HEK293T (cell line): ENCODE measurements around the gene TWF2.

ENCODE experiments used
- BHLHE40 ChIP-seq: fragments of 450-650 bp; IDR thresholded peaks from 2 replicates; pipeline ENCODE4 v1.6.1; 2016; ENCODE audit warnings: mild to moderate bottlenecking, moderate library complexity, borderline replicate concordance
- CTBP1 ChIP-seq: fragments of 450-650 bp; IDR thresholded peaks from 2 replicates; pipeline ENCODE4 v1.6.1; 2016; ENCODE audit warnings: borderline replicate concordance
- FOXA1 ChIP-seq: fragments of 450-650 bp; IDR thresholded peaks from 2 replicates; pipeline ENCODE4 v1.6.1; 2016; ENCODE audit warnings: mild to moderate bottlenecking
- FOXK2 ChIP-seq: fragments of 450-650 bp; IDR thresholded peaks from 2 replicates; pipeline ENCODE4 v1.6.1; 2016; ENCODE audit warnings: mild to moderate bottlenecking
- NFRKB ChIP-seq: fragments of 450-650 bp; IDR thresholded peaks from 2 replicates; pipeline ENCODE4 v1.6.1; 2016; ENCODE audit warnings: mild to moderate bottlenecking, moderate library complexity
- SP1 ChIP-seq: fragments of 450-650 bp; IDR thresholded peaks from 2 replicates; pipeline ENCODE4 v1.6.1; 2017
- SUZ12 ChIP-seq: fragments of 450-650 bp; IDR thresholded peaks from 2 replicates; pipeline ENCODE4 v1.6.1; 2016; ENCODE audit warnings: mild to moderate bottlenecking
- TARDBP ChIP-seq: fragments of 450-650 bp; IDR thresholded peaks from 2 replicates; pipeline ENCODE4 v1.6.1; 2016
- ZNF384 ChIP-seq: fragments of 450-650 bp; IDR thresholded peaks from 2 replicates; pipeline ENCODE4 v1.6.1; 2016
- TF ChIP-seq, protein P1 (sequence below): fragments of 450-650 bp; IDR thresholded peaks from 2 replicates; pipeline ENCODE4 v1.6.1; 2016

DNA sequence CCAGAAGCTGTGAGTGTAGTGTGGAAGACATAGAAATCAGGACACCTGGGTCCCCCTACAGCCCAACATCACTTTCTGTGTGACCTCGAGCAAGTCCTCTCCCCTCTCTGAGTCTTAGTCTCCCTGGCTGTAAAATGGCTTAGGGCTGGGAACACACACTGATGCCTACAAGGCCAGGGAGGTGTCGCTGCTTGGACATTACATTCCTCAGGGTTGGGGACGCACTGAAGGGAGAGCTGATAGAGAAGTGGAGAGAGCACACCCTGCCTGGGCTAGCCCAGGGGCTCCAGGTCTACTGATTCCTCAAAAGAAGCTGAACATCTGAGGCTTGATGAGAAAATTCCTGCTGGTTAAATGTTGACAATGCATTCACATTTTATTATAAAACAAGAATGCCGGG is 47.3 kb downstream of the TWF2 start:
- no peak for TF ChIP-seq SP1
- TF ChIP-seq, protein P1, sequence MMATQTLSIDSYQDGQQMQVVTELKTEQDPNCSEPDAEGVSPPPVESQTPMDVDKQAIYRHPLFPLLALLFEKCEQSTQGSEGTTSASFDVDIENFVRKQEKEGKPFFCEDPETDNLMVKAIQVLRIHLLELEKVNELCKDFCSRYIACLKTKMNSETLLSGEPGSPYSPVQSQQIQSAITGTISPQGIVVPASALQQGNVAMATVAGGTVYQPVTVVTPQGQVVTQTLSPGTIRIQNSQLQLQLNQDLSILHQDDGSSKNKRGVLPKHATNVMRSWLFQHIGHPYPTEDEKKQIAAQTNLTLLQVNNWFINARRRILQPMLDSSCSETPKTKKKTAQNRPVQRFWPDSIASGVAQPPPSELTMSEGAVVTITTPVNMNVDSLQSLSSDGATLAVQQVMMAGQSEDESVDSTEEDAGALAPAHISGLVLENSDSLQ = no peak
- no peak for TF ChIP-seq BHLHE40
- TF ChIP-seq NFRKB = no peak
- no peak for TF ChIP-seq ZNF384
- TF ChIP-seq SUZ12 = no peak
- no peak for TF ChIP-seq FOXK2
- TF ChIP-seq FOXA1 = no peak
- no peak for TF ChIP-seq TARDBP
- TF ChIP-seq CTBP1 = no peak
